ENCODE data around the gene TPPP2. TPM values are rescaled to one million over a fixed set of nuclear protein-coding genes. Genes with fewer than 3 reads are reported as not detected.

Gene TPPP2
- total and polyA plus RNA-seq, 9 of the 15 experiments (the other 6 are each of a cell fraction or from before 2014, with no cell fraction given) = 0.18 TPM; not detected in 8

DNA sequence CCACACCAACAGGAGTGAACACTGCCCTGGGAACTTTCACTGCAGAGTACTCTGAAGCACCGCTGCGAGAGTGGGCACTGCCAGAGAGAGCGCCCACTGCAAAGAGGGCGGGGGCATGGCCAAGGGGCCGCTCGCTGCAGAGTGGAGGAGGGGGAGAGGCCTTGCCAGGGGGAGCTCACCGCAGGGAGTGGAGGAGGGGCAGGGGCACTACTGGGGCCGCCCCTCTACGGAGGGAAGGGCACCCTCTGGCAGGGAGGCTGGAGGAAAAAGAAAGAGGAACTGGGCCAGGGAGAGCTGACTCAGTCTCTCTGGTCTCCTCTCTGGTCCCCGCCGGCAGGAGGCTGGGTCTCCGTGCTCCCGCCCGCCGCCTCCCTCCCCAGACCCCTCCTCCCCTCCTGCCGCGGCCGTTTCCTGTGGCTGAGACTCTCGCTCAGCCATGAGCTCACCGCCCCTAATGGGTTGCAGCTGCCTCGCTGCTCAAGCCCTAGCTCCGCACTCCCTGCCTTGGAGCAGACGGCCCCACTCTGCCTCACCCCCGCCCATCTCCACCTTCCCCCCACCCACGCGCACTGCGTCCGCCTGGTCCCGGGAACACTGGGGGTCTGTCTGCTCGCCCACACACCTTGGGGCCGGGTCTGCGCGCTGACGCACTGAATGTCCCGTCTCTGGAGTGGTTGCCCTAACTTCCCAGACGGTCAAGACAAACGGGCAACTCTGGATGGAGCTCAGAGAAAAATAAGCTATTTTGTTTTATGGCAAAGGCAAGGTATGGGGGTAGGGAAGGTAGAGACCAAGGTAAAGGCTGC lies 41.4 kb downstream of the TPPP2 start (continued):
- TF ChIP-seq ZNF263 (CRISPR knock-in tag; IDR thresholded peaks at IDR 0.05; ENCODE audit: borderline replicate concordance) (peak; percentile 99), RFX1 (IDR thresholded peaks at IDR 0.05) (no peak), CBX3 (IDR thresholded peaks at IDR 0.05; ENCODE audit: borderline replicate concordance in 1 of 2, low read length in 2 of 2) (no peak), ETV1 (tag; conservative IDR thresholded peaks at IDR 0.05; ENCODE audit: low read depth) (0 out of 2 replicates have a peak, but pooled peaks have one; percentile 43), ATF3 (IDR thresholded peaks at IDR 0.05) (0 out of 2 replicates have a peak, but pooled peaks have one; percentile 24), ATF3 (CRISPR knock-in tag; conservative IDR thresholded peaks at IDR 0.05) (no peak), ZBTB7A (IDR thresholded peaks at IDR 0.05; ENCODE audit: borderline replicate concordance, control insufficient read depth, low read depth, low read length) (peak; percentile 80; the same call in 1 of the 2 replicates), CC2D1A (IDR thresholded peaks at IDR 0.05) (no peak), ZNF239 (CRISPR knock-in tag; IDR thresholded peaks at IDR 0.05) (no peak), JUND (IDR thresholded peaks at IDR 0.05; ENCODE audit: borderline replicate concordance, low read depth, low read length) (0 out of 2 replicates have a peak, but pooled peaks have one; percentile 9), JUND (tag; IDR thresholded peaks at IDR 0.05; ENCODE audit: borderline replicate concordance, low read depth, low read length) (peak; percentile 22; the same call in 1 of the 3 replicates)
- TF ChIP-seq, protein P1, sequence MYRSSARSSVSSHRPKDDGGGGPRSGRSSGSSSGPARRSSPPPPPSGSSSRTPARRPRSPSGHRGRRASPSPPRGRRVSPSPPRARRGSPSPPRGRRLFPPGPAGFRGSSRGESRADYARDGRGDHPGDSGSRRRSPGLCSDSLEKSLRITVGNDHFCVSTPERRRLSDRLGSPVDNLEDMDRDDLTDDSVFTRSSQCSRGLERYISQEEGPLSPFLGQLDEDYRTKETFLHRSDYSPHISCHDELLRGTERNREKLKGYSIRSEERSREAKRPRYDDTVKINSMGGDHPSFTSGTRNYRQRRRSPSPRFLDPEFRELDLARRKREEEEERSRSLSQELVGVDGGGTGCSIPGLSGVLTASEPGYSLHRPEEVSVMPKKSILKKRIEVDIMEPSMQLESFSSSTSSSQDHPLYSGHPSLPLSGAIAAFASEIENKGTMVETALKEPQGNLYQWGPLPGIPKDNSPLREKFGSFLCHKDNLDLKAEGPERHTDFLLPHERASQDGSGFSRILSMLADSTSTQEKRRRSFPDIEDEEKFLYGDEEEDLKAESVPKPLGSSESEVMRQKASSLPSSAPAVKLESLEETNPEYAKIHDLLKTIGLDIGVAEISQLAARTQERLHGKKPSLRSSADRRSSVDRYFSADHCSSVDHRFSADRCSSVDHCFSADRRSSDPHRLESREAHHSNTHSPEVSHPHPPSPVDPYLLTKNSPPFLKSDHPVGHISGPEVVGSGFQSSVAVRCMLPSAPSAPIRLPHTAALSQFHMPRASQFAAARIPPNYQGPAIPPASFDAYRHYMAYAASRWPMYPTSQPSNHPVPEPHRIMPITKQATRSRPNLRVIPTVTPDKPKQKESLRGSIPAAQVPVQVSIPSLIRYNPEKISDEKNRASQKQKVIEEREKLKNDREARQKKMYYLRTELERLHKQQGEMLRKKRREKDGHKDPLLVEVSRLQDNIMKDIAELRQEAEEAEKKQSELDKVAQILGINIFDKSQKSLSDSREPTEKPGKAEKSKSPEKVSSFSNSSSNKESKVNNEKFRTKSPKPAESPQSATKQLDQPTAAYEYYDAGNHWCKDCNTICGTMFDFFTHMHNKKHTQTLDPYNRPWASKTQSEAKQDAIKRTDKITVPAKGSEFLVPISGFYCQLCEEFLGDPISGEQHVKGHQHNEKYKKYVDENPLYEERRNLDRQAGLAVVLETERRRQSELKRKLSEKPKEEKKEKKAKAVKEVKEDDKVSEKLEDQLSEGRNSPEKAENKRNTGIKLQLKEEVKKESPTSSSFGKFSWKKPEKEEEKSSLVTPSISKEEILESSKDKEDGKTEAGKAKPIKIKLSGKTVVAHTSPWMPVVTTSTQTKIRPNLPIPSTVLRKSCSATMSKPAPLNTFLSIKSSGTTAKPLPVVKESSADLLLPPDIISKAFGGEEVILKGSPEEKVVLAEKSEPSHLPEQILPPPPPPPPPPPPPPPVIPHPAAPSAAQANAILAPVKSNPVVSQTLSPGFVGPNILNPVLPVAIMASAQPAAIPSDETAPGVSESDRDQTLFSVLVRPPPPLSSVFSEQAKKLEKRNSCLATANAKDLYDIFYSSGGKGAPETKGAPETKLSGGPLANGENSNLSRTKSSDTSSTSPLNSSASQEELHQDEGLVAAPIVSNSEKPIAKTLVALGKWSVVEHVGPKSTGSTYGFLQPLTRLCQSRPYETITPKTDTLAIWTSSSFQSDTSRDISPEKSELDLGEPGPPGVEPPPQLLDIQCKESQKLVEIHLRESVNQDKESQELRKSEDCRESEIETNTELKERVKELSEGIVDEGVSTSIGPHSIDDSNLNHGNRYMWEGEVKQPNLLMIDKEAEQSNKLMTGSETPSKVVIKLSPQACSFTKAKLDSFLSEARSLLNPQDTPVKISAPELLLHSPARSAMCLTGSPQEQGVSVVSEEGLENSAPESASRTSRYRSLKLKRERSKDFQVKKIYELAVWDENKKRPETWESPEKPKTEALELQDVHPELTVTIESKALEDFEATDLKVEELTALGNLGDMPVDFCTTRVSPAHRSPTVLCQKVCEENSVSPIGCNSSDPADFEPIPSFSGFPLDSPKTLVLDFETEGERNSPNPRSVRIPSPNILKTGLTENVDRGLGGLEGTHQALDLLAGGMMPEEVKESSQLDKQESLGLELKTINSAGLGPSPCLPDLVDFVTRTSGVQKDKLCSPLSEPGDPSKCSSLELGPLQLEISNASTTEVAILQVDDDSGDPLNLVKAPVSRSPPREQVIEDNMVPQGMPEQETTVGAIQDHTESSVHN (IDR thresholded peaks at IDR 0.05; ENCODE audit: borderline replicate concordance in 1 of 2, low read depth in 1 of 2) = no peak
- TF ChIP-seq, protein P2, sequence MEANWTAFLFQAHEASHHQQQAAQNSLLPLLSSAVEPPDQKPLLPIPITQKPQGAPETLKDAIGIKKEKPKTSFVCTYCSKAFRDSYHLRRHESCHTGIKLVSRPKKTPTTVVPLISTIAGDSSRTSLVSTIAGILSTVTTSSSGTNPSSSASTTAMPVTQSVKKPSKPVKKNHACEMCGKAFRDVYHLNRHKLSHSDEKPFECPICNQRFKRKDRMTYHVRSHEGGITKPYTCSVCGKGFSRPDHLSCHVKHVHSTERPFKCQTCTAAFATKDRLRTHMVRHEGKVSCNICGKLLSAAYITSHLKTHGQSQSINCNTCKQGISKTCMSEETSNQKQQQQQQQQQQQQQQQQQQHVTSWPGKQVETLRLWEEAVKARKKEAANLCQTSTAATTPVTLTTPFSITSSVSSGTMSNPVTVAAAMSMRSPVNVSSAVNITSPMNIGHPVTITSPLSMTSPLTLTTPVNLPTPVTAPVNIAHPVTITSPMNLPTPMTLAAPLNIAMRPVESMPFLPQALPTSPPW (CRISPR knock-in tag; IDR thresholded peaks at IDR 0.05) = peak; percentile 70

All from K562 (cell line).